Caco-2 (cell line): Measurements from ENCODE around the gene GAS6. TPM values are rescaled to one million over a fixed set of nuclear protein-coding genes. Genes with fewer than 3 reads are reported as not detected.
"Not testable (repeated sequence)": the region's sequence is repeated elsewhere in the genome, so short reads cannot be mapped to it uniquely, and the experiment has no call there.

ENCODE experiments used
- BruUV-seq: library from RNA; stranded (reverse); fragments of 400-500 nt; replicated peaks from 2 replicates; lab custom pipeline; 2021; lab: Mats Ljungman, UMichigan
- CTCF ChIA-PET: fragments of 300-600 bp; sonication (Branson Sonifier 250); formaldehyde crosslinking; loops from one replicate; lab custom pipeline; 2022; ENCODE audit warnings: antibody characterized with exemption; lab: Charles Lee
- POLR2A ChIA-PET: fragments of 300-600 bp; sonication (Branson Sonifier 250); formaldehyde crosslinking; loops from one replicate; lab custom pipeline; 2022; ENCODE audit warnings: antibody characterized with exemption; lab: Charles Lee
- DNase-seq, 2 experiments: peaks; one replicate each; pipeline versions ENCODE4 v3.0.0 to v3.0.0-alpha.2; 2020 to 2022
- H3K27me3 ChIP-seq: replicated peaks from 2 replicates; pipeline ENCODE4 v1.6.0; 2011; ENCODE audit warnings: low read length; ENCODE audit not compliant: control insufficient read depth, insufficient read depth
- H3K36me3 ChIP-seq: 2 replicates; pipeline ENCODE4 v1.5.1; 2011; ENCODE audit warnings: low read length; ENCODE audit not compliant: control insufficient read depth, insufficient read depth
- H3K4me1 ChIP-seq: fragments of 250-450 bp; sonication (Bioruptor Pico); 2 replicates; pipeline ENCODE4 v1.5.1; 2020; ENCODE audit warnings: mild to moderate bottlenecking
- H3K4me3 ChIP-seq: 2 replicates; pipeline ENCODE4 v1.5.1; 2011; ENCODE audit warnings: low read depth, mild to moderate bottlenecking, control low read depth, low read length
- H3K9me3 ChIP-seq: fragments of 250-450 bp; sonication (Bioruptor Pico); 2 replicates; pipeline ENCODE4 v1.5.1; 2020; ENCODE audit warnings: mild to moderate bottlenecking, moderate library complexity
- H3K27ac Mint-ChIP-seq: one replicate; pipeline ENCODE4 v1.8.0; 2022; ENCODE audit warnings: mixed read lengths; ENCODE audit not compliant: unreplicated experiment
- H3K27me3 Mint-ChIP-seq: one replicate; pipeline ENCODE4 v1.8.0; 2022; ENCODE audit warnings: mixed read lengths; ENCODE audit not compliant: insufficient read depth, unreplicated experiment
- H3K36me3 Mint-ChIP-seq: one replicate; pipeline ENCODE4 v1.8.0; 2022; ENCODE audit warnings: mild to moderate bottlenecking, mixed read lengths; ENCODE audit not compliant: insufficient read depth, unreplicated experiment
- H3K4me1 Mint-ChIP-seq: one replicate; pipeline ENCODE4 v1.8.0; 2022; ENCODE audit warnings: low read depth, mixed read lengths; ENCODE audit not compliant: unreplicated experiment
- H3K4me3 Mint-ChIP-seq: one replicate; pipeline ENCODE4 v1.8.0; 2022; ENCODE audit warnings: mild to moderate bottlenecking, moderate library complexity, mixed read lengths; ENCODE audit not compliant: unreplicated experiment
- H3K9me3 Mint-ChIP-seq: one replicate; pipeline ENCODE4 v1.8.0; 2022; ENCODE audit warnings: mixed read lengths; ENCODE audit not compliant: unreplicated experiment
- CTCF ChIP-seq, 2 experiments: fragments of 200-600 bp in 1 of 2; IDR thresholded peaks; 1 replicate in 1 of 2; 2 replicates in 1 of 2; pipeline versions ENCODE4 v1.5.1 to v1.8.0; 2011 to 2022; ENCODE audit warnings: antibody characterized with exemption in 1 of 2, control low read depth in 1 of 2, inconsistent platforms in 1 of 2, low read depth in 1 of 2, low read length in 1 of 2, mild to moderate bottlenecking in 1 of 2, moderate library complexity in 1 of 2; ENCODE audit not compliant: insufficient read depth in 1 of 2, severe bottlenecking in 1 of 2, unreplicated experiment in 1 of 2
- intact Hi-C: fragments of 100-400 bp; cut with micrococcal nuclease; formaldehyde crosslinking; loops from one replicate; pipeline ENCODE4 v1.10.0; 2022; ENCODE audit not compliant: unreplicated experiment
- total RNA-seq: library from RNA; stranded (reverse); gene quantifications from 2 replicates; pipeline ENCODE4 v1.2.3, GENCODE V29; 2022

Gene GAS6
- total RNA-seq, 1 experiment from 2014 or later: 34.8 TPM

GRCh38 chr13:113828282-113828825 lies 35.5 kb downstream of the GAS6 start:
- ChIA-PET CTCF (no interaction called here), POLR2A (no interaction called here)
- Mint-ChIP-seq H3K4me1 (no peaks in the 10 kb centered on the region), H3K4me3 (no peak overlapping the region), H3K9me3 (no peaks in the 10 kb centered on the region), H3K36me3 (peaks cover 2% of the 10 kb centered on the region), H3K27ac (no peak overlapping the region), H3K27me3 (no peaks in the 10 kb centered on the region)
- Histone ChIP-seq H3K9me3 (no peaks in the 10 kb centered on the region), H3K36me3 (no peaks in the 10 kb centered on the region; the same call in 1 of the 2 replicates), H3K4me3 (no peak overlapping the region), H3K27me3 (no peaks in the 10 kb centered on the region), H3K4me1 (no peaks in the 10 kb centered on the region)
- BruUV-seq: no TSS peak
- no peak for TF ChIP-seq CTCF (IDR thresholded peaks at IDR 0.05; ENCODE audit: insufficient read depth in 1 of 2, low read depth in 1 of 2, low read length in 1 of 2, severe bottlenecking in 1 of 2, unreplicated experiment in 1 of 2)
- intact Hi-C loops: no loop called here
- DNase-seq: no peak

DNA sequence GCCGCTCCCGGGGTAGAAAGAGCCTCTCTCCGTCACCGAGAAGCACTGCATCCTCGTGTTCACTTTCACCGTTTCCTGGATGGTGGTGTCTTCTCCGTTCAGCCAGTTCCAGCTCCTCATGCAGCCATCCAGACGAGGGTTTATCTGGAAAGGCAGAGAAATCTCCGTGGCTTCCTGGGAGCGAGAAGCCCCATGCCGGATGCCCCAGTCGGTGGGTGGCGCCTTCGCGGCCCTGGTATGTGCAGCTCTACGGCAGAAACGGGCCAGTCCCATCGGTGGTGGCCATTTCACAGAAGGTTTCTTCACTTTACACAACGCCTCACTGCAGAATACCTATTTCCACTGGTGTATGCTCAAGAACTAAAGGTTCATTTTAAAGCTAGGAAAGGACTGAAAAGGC lies 36.9 kb downstream of the GAS6 start:
- Mint-ChIP-seq H3K4me1 (no peaks in the 10 kb centered on the region), H3K27me3 (no peaks in the 10 kb centered on the region), H3K36me3 (no peaks in the 10 kb centered on the region), H3K27ac (no peak overlapping the region), H3K9me3 (no peaks in the 10 kb centered on the region), H3K4me3 (no peak overlapping the region)
- intact Hi-C loops: no loop called here
- no peaks in the 10 kb centered on the region for H3K4me1 ChIP-seq
- H3K4me3 ChIP-seq: no peak overlapping the region
- no peaks in the 10 kb centered on the region for H3K27me3 ChIP-seq
- BruUV-seq: no TSS peak
- ChIA-PET CTCF (no interaction called here), POLR2A (no interaction called here)
- no peaks in the 10 kb centered on the region for H3K9me3 ChIP-seq
- no peak for TF ChIP-seq CTCF (IDR thresholded peaks at IDR 0.05; ENCODE audit: insufficient read depth in 1 of 2, low read depth in 1 of 2, low read length in 1 of 2, severe bottlenecking in 1 of 2, unreplicated experiment in 1 of 2)
- DNase-seq: no peak
- peaks cover 1% of the 10 kb centered on the region; the same call in 1 of the 2 replicates for H3K36me3 ChIP-seq

- intact Hi-C loops, H3K27me3 Mint-ChIP-seq, H3K4me1 ChIP-seq, H3K27ac Mint-ChIP-seq, CTCF ChIA-PET, H3K4me1 Mint-ChIP-seq, H3K9me3 Mint-ChIP-seq, H3K27me3 ChIP-seq, BruUV-seq, DNase-seq, H3K36me3 ChIP-seq, H3K4me3 Mint-ChIP-seq, H3K4me3 ChIP-seq, H3K36me3 Mint-ChIP-seq, H3K9me3 ChIP-seq, POLR2A ChIA-PET: not testable (repeated sequence)
These were observed 37.4 kb downstream of the GAS6 start for GRCh38 chr13:113826446-113826845.
